HG03135 (cell line): ENCODE measurements around the gene PABPN1.
"Not testable (repeated sequence)": the region's sequence is repeated elsewhere in the genome, so short reads cannot be mapped to it uniquely, and the experiment has no call there.

Source experiments
- ATAC-seq: cut with Tn5 transposase; IDR thresholded peaks from one replicate; pipeline ENCODE4 v1.9.1; 2021; ENCODE audit warnings: mild to moderate bottlenecking, moderate library complexity; ENCODE audit not compliant: unreplicated experiment

The PABPN1 gene

GRCh38 chr14:23301288-23301968 is 19.8 kb upstream of the PABPN1 start:
- ATAC-seq = peak; percentile 77

- peak; percentile 10 for ATAC-seq
Observed at GRCh38 chr14:23301969-23302289, 19.3 kb upstream of the PABPN1 start.

GRCh38 chr14:23302290-23303225 is 18.7 kb upstream of the PABPN1 start, which contains the start of gene PPP1R3E:
PPP1R3E (minus strand) TSS chr14:23302859; CDS start chr14:23302576, 283 bp downstream.
- peak; percentile 34 for ATAC-seq

GRCh38 chr14:23306412-23307145 is 14.7 kb upstream of the PABPN1 start, which contains the start of gene BCL2L2:
BCL2L2 (plus strand) TSS chr14:23306833; CDS start chr14:23307768, 935 bp downstream.
- no peak for ATAC-seq

GRCh38 chr14:23307146-23307530 is 14.1 kb upstream of the PABPN1 start:
- ATAC-seq = no peak

GRCh38 chr14:23307687-23308644 is 13.3 kb upstream of the PABPN1 start:
- no peak for ATAC-seq

GRCh38 chr14:23308721-23309445 is 12.4 kb upstream of the PABPN1 start:
- ATAC-seq = no peak

- ATAC-seq = no peak
Observed at GRCh38 chr14:23310546-23310945, 10.7 kb upstream of the PABPN1 start.

GRCh38 chr14:23316300-23316699 is 5.0 kb upstream of the PABPN1 start:
- no peak for ATAC-seq

GRCh38 chr14:23319746-23320583 is 1.3 kb upstream of the PABPN1 start:
- no peak for ATAC-seq

GRCh38 chr14:23321572-23322547 is 603 bp downstream of the PABPN1 start:
- ATAC-seq = peak; percentile 10

GRCh38 chr14:23322568-23323517 is 1.6 kb downstream of the PABPN1 start:
- ATAC-seq = no peak

GRCh38 chr14:23323838-23324454 is 2.7 kb downstream of the PABPN1 start:
- no peak for ATAC-seq

GRCh38 chr14:23324455-23324846 is 3.2 kb downstream of the PABPN1 start:
- ATAC-seq = no peak

- no peak for ATAC-seq
Observed at GRCh38 chr14:23324993-23325392, 3.7 kb downstream of the PABPN1 start.

GRCh38 chr14:23325746-23326145 is 4.5 kb downstream of the PABPN1 start:
- not testable (repeated sequence) for ATAC-seq
